DOHH2 (cell line): ENCODE data around the gene SLAMF1.
"Not testable (repeated sequence)": the region's sequence is repeated elsewhere in the genome, so short reads cannot be mapped to it uniquely, and the experiment has no call there.

ENCODE experiments used
- H3F3A ChIP-seq: fragments of 200-600 bp; sonication (generic), shearing (Covaris generic); 2 replicates; pipeline ENCODE4 v1.6.0; 2016; ENCODE audit warnings: antibody characterized with exemption, mild to moderate bottlenecking; ENCODE audit not compliant: control insufficient read depth, insufficient read depth
- H3K27ac ChIP-seq: fragments of 200-600 bp; sonication (generic); 2 replicates; pipeline ENCODE4 v1.5.1; 2014; ENCODE audit warnings: low read depth, mild to moderate bottlenecking, low read length, moderate library complexity
- H3K27me3 ChIP-seq: fragments of 200-600 bp; sonication (generic); 2 replicates; pipeline ENCODE4 v1.6.1; 2014; ENCODE audit warnings: mild to moderate bottlenecking, low read length, mixed read lengths; ENCODE audit not compliant: control insufficient read depth
- H3K36me3 ChIP-seq: fragments of 200-600 bp; sonication (generic); 2 replicates; pipeline ENCODE4 v1.6.1; 2014; ENCODE audit warnings: mild to moderate bottlenecking, low read length, moderate library complexity, mixed read lengths; ENCODE audit not compliant: control insufficient read depth
- H3K4me1 ChIP-seq: fragments of 200-600 bp; sonication (generic); 2 replicates; pipeline ENCODE4 v1.6.1; 2014; ENCODE audit warnings: mild to moderate bottlenecking, low read length, mixed read lengths; ENCODE audit not compliant: control insufficient read depth
- H3K4me2 ChIP-seq: fragments of 200-600 bp; sonication (generic); 2 replicates; pipeline ENCODE4 v1.6.0; 2014; ENCODE audit warnings: mild to moderate bottlenecking, low read length, moderate library complexity
- H3K4me3 ChIP-seq: fragments of 200-600 bp; sonication (generic); 2 replicates; pipeline ENCODE4 v1.5.1; 2014; ENCODE audit warnings: mild to moderate bottlenecking, low read length, mixed read lengths
- H3K79me2 ChIP-seq: fragments of 200-600 bp; sonication (generic); 2 replicates; pipeline ENCODE4 v1.6.1; 2014; ENCODE audit warnings: mild to moderate bottlenecking, low read length, mixed read lengths; ENCODE audit not compliant: control insufficient read depth
- H3K9me2 ChIP-seq: fragments of 200-600 bp; sonication (generic); replicated peaks from 2 replicates; pipeline ENCODE4 v1.6.1; 2014; ENCODE audit warnings: mild to moderate bottlenecking, low read length, mixed read lengths; ENCODE audit not compliant: control insufficient read depth
- H3K9me3 ChIP-seq: fragments of 200-600 bp; sonication (generic); 2 replicates; pipeline ENCODE4 v1.6.1; 2014; ENCODE audit warnings: antibody characterized with exemption, low read length, mixed read lengths; ENCODE audit not compliant: control insufficient read depth, insufficient read depth
- H4K20me1 ChIP-seq: fragments of 200-600 bp; sonication (generic); 2 replicates; pipeline ENCODE4 v1.6.0; 2014; ENCODE audit warnings: low read depth, mild to moderate bottlenecking, antibody characterized with exemption, low read length, moderate library complexity; ENCODE audit not compliant: control insufficient read depth, insufficient read depth
- CTCF ChIP-seq: fragments of 200-600 bp; sonication (generic); IDR thresholded peaks from one replicate; pipeline ENCODE4 v1.5.1; 2014; ENCODE audit warnings: antibody characterized with exemption, mild to moderate bottlenecking, low read depth, low read length; ENCODE audit not compliant: poor library complexity, severe bottlenecking
- EZH2phosphoT487 ChIP-seq: fragments of 200-600 bp; sonication (generic); IDR thresholded peaks from 2 replicates; pipeline ENCODE4 v1.6.1; 2017; ENCODE audit warnings: borderline replicate concordance, mild to moderate bottlenecking, antibody characterized with exemption, low read length, moderate library complexity, mixed read lengths

Gene SLAMF1

GRCh38 chr1:160629286-160630210 is 17.3 kb downstream of the SLAMF1 start:
- peak overlapping the region; percentile 32 for H3K4me2 ChIP-seq
- peaks cover 67% of the 10 kb centered on the region for H3K4me1 ChIP-seq
- no peaks in the 10 kb centered on the region; the same call in 1 of the 2 replicates for H3K27me3 ChIP-seq
- no peaks in the 10 kb centered on the region for H3K9me2 ChIP-seq
- TF ChIP-seq CTCF = no peak
- no peak for TF ChIP-seq EZH2phosphoT487
- no peaks in the 10 kb centered on the region for H3K36me3 ChIP-seq
- H4K20me1 ChIP-seq = no peaks in the 10 kb centered on the region
- no peak overlapping the region for H3K27ac ChIP-seq
- peaks cover 10% of the 10 kb centered on the region for H3F3A ChIP-seq
- H3K4me3 ChIP-seq = no peak overlapping the region
- no peaks in the 10 kb centered on the region for H3K9me3 ChIP-seq
- no peaks in the 10 kb centered on the region for H3K79me2 ChIP-seq

- no peaks in the 10 kb centered on the region for H3K9me3 ChIP-seq
- no peak overlapping the region for H3K4me2 ChIP-seq
- TF ChIP-seq EZH2phosphoT487 (no peak), CTCF (no peak)
- no peaks in the 10 kb centered on the region for H3K36me3 ChIP-seq
- H3K9me2 ChIP-seq = no peaks in the 10 kb centered on the region
- H3K4me3 ChIP-seq = no peak overlapping the region
- H3K79me2 ChIP-seq = no peaks in the 10 kb centered on the region
- H4K20me1 ChIP-seq = no peaks in the 10 kb centered on the region
- H3K27me3 ChIP-seq = no peaks in the 10 kb centered on the region; the same call in 1 of the 2 replicates
- peaks cover 10% of the 10 kb centered on the region for H3F3A ChIP-seq
- H3K27ac ChIP-seq = no peak overlapping the region
- H3K4me1 ChIP-seq = peaks cover 73% of the 10 kb centered on the region
These were observed 18.0 kb downstream of the SLAMF1 start for GRCh38 chr1:160628799-160629263.

- H3F3A ChIP-seq = peaks cover 13% of the 10 kb centered on the region
- H3K79me2 ChIP-seq, H3K27ac ChIP-seq, H3K9me2 ChIP-seq, H4K20me1 ChIP-seq, H3K27me3 ChIP-seq, H3K4me3 ChIP-seq, H3K36me3 ChIP-seq, H3K9me3 ChIP-seq, H3K4me2 ChIP-seq: not testable (repeated sequence)
- H3K4me1 ChIP-seq = peaks cover 84% of the 10 kb centered on the region
These were observed 19.1 kb downstream of the SLAMF1 start for GRCh38 chr1:160627677-160628289.
